ENCODE results near the gene ZNF350.
"Not testable (repeated sequence)": the region's sequence is repeated elsewhere in the genome, so short reads cannot be mapped to it uniquely, and the experiment has no call there.

The ZNF350 gene

DNA sequence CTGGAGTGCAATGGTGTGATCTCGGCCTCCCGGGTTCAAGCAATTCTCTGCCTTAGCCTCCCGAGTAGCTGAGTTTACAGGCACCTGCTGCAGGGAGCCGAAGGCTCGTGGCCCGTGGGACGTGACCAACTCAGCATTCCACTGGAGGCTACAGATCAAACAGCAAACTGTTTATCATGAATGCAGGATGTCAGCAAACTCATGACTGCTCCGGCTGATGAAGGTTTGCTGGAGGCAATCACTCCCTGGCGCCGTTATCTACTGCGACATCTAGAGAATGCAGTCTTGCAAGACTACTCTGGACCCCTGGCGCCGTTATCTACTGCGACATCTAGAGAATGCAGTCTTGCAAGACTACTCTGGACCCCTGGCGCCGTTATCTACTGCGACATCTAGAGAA is 10.9 kb downstream of the ZNF350 start:
- DNase-seq (ENCODE audit: low read depth in 3 of 3, low spot score in 1 of 3), result not testable (repeated sequence)

DNA sequence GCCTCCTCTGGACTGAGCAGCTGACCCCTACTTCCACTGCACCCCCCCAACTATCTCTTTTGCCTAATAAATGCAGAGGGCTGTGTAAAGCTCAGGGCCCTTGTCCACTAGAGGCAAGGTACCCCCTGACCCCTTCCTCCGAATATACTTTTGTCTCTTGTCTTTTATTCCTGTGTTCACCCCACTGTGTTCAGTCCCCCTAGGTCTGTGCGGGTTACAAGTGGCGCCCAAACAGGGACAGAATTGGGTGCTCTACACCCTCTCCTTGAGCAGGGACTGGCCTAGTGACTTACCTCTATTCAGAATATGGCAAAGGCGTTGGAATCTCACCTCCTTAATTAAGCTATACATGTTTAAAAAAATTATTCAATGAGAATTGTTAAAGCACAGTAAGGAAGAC is 15.0 kb downstream of the ZNF350 start:
- DNase-seq (ENCODE audit: low read depth in 3 of 3, low spot score in 1 of 3), result no peak

DNA sequence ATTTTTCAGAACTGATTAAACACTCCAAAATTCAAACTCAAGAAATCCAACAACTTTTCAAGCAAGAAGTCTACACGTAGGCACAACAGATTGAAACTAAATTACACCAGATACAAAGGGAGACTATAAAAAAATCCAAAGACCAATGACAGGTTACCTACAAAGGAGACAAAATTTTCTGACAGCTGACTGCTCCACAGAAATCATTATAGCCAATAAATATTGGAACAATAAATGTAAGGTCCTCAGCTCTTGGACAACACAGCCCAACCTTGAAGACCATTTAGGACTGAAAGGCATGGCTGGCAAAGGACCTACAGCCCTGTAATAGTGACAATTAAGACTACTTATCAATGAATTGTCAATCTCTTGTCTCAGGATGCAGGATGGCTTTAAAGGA is 15.9 kb downstream of the ZNF350 start:
- no peak for DNase-seq (ENCODE audit: low read depth in 3 of 3, low spot score in 1 of 3)

DNA sequence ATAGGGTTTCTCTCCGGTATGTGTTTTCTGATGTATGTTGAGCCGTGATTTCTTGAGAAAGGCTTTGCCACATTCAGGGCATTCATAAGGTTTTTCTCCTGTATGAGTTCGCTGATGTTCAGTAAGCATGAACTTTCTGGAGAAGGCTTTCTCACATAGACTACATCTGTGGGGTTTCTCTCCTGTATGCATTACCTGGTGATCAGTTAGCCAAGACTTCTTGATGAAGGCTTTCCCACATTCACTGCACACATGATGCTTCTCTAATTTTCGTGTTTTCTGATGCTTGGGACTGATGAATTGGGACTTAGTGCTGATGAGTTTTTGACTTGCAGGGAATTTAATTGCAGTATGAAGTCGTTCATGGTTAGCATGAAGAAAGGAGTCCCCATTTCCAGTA is 21.1 kb downstream of the ZNF350 start:
- DNase-seq (ENCODE audit: low read depth in 3 of 3, low spot score in 1 of 3), result no peak

DNA sequence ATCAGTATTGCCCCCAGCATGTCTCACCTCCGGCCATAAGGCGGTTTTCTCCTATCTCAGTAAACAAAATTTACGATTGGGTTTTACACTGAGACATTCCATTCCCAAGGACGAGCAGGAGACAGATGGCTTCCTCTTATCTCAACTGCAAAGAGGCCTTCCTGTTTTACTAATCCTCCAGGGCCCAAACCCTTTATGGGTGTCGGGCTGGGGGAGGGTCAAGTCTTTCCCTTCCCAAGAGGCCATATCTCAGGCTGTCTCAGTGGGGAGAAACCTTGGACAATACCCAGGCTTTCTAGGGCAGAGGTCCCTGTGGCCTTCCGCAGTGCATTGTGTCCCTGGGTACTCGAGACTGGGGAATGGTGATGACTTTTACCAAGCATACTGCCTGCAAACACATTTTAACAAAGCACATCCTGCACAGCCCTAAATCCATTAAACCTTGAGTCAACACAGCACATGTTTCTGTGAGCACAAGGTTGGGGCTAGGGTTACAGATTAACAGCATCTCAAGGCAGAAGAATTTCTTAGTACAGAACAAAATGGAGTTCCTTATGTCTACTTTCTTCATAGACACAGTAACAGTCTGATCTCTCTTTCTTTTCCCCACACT is 25.9 kb downstream of the ZNF350 start:
- DNase-seq (ENCODE audit: low read depth in 3 of 3, low spot score in 1 of 3), result not testable (repeated sequence)

DNA sequence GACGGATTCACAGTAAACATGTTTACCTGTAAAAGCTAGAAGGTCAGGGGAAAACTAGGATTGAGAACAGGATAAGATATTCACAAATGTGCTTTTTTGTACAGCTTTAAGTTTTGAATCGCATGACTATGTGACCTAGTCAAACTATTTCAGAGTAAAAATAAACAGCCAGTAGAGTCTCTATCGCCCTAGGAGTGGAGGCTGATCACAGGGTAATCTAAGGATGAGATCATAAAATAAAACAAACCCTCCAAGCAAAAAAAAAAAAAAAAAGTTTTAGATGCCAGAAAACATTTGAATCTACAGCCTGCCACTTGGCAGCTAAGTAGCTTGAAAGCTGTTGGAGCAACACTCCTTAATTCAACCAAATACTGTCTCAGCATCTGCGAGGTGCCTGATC is 26.8 kb downstream of the ZNF350 start:
- no peak for DNase-seq (ENCODE audit: low read depth in 3 of 3, low spot score in 1 of 3)

DNA sequence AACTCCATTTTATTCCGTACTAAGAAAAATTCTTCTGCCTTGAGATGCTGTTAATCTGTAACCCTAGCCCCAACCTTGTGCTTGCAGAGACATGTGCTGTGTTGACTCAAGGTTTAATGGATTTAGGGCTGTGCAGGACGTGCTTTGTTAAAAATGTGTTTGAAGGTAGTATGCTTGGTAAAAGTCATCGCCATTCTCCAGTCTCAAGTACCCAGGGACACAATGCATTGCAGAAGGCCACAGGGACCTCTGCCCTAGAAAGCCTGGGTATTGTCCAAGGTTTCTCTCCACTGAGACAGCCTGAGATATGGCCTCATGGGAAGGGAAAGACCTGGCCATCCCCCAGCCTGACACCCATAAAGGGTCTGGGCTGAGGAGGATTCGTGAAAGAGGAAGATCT is 28.8 kb downstream of the ZNF350 start:
- DNase-seq (ENCODE audit: low read depth in 3 of 3, low spot score in 1 of 3), result not testable (repeated sequence)

DNA sequence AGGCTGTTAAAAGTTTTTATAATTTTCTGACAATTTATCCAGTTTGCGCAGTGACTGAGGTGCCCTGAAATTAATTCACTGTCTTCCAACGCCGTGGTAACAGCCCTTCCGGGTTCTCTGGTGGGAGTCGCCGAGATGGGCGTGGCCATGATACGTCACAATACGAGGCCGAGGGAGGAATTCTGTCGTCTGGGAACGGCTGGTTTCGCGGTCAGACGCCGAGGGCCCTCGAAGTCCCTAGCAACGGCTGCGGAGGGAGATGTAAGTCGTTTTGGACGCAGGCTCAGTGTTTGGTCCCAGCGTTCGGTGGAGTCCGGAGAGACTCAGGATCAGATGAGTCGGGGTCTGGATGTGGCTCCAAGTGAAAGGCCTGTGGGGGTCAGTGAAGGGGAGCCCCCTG is 37.7 kb downstream of the ZNF350 start:
- no peak for DNase-seq (ENCODE audit: low read depth in 3 of 3, low spot score in 1 of 3)

DNA sequence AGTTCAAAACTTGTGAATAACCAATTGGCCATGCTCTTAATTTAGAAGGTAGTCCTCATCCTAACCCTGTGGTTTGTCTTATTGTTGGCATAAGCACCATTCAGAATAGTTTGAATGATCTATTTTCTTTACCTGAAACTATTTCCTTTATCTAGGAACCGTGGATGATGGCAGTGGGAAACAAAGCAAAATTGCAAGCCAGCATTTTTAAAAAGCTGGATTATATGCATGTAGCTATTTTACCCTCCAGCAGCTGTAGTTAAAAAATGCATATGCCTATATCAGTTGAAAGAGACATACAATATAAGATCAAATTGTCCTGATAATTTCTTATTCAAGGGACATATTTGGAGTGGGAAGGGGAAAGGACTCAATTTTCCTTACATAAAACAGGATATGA is 40.0 kb downstream of the ZNF350 start:
- DNase-seq (ENCODE audit: low read depth in 3 of 3, low spot score in 1 of 3), result no peak

DNA sequence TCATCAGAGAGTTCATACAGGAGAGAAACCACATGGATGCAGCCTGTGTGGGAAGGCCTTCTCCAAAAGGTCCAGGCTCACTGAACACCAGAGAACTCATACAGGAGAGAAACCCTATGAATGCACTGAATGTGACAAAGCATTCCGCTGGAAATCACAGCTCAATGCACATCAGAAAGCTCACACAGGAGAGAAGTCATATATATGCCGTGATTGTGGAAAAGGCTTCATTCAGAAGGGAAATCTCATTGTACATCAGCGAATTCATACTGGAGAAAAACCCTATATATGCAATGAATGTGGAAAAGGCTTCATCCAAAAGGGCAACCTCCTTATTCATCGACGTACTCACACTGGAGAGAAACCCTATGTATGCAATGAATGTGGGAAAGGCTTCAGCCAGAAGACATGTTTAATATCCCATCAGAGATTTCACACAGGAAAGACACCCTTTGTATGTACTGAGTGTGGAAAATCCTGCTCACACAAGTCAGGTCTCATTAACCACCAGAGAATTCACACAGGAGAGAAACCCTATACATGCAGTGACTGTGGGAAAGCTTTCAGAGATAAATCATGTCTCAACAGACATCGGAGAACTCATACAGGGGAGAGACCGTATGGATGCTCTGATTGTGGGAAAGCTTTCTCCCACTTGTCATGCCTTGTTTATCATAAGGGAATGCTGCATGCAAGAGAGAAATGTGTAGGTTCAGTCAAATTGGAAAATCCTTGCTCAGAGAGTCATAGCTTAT is 41.7 kb downstream of the ZNF350 start:
- DNase-seq (ENCODE audit: low read depth in 3 of 3, low spot score in 1 of 3), result no peak

DNA sequence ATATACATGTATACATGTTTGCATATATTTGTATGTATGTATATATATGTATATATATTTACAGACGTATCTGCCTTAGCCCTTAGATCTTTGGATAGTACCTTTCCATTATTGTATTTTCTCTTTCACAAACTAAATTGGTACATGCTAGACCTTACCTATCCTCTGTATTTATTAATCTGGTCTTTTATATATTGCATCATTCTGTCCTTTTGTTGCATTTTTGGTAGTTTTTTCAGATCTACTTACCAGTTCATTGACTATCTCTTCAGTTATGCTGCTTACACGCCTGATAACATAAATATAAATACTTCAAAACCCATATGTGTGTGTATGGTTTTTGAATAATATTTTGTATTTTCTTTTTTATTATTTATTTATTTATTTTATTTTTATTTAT is 47.7 kb downstream of the ZNF350 start:
- no peak for DNase-seq (ENCODE audit: low read depth in 3 of 3, low spot score in 1 of 3)

DNA sequence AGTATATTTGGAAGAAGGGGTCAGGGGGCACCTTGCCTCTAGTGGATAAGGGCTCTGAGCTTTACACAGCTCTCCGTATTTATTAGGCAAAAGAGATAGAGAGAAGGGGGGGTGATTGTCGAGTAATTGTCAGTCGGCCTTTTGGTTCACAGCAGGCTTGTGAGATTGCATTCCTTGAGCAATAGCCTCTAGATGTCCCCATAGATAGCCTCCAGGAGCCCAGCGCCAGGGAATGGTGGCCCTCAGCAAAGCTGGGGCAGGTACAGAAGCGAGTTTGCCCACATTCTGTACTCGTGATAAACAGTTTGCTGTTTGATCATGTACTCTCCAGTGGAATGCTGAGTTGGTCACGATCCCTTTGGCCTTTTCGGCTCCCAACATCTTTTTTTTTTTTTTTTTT is 54.7 kb downstream of the ZNF350 start:
- DNase-seq (ENCODE audit: low read depth in 3 of 3, low spot score in 1 of 3), result no peak

DNA sequence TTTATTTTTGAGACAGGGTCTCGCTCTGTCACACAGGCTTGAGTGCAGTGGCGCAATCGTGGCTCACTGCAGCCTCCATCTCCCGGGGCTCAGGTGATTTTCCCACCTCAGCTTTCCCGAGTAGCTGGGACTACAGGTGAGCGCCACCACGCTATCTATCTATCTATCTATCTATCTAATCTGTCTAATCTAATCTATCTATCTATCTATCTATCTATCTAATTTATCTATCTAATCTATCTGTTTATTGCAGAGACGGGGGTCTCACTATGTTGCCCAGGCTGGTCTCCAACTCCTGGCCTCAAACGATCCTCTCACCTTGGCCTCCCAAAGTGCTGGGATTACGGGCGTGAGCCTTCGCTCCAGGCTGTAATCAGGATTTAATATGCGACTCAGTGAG is 58.8 kb downstream of the ZNF350 start:
- no peak for DNase-seq (ENCODE audit: low read depth in 3 of 3, low spot score in 1 of 3)

DNA sequence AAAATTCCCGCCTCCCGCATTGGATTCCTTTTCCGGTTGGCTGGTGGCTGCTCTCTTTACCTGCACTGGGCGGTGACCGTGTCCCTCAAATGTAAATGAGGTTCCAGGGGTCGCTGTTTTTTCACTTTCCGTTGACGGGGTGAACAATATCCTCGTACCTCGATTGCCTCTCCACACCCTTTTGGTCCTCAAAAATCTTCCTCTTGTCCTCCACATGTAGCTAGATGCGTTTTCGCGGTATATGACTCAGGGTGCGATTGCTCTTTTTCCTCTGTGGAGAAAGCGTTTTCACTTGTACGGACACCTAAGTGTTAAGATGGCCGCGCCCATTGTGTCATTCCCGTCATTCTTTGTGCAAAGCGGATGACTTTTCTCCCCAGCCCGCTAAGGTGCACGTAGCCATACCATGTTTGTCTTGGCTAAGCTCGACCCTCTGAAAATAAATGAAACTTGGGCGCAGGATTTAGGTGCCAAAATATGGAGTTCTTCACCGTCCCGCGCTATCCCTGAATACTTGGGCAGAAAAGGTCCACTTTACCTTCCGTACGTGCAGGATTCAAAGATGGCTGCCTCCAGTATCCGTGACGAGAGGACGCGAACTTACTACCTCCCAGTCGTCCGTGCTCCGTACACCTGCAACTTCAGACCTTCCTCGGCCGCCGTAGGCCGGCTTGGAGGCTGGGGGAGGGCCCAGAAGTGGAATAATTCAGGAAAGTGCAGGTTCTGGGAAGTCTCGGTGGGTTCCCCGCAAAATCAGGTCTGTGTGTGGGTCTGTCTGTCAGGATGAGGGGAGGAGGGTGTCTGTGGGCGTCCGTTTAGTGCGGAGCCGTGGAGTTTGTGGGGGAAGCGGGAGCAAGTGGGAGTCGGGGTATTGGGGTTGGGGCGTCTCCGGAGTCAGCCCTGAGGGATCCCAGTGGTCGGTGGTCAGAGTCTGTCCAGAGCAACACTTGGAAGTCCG is 59.6 kb downstream of the ZNF350 start, which contains the start of gene ZNF613:
Gene ZNF613, plus strand, starts transcription at position 689 of the 958 bp plus-strand sequence. CDS start 8,749 bp downstream, outside the sequence.
- DNase-seq (ENCODE audit: low read depth in 3 of 3, low spot score in 1 of 3), result peak; percentile 60 to 73 (median 71)

DNA sequence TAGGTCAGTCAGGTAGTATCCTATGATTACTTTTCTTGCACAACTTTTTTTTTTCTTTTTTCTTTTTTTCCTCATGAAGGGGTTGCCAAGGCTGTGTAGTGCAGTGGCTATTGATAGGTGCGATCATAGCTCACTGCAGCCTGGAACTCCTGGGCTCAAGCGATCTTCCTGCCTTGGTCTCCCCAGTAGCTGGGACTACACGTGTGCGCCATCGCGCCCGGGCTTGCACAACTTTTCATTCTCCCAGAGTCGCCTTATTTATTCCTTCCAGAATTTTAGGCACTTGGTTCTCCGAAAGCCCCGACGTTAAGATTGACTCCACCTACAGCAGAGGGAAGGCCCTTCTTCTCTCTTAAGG is 60.2 kb downstream of the ZNF350 start:
- DNase-seq (ENCODE audit: low read depth in 3 of 3, low spot score in 1 of 3), result no peak

DNA sequence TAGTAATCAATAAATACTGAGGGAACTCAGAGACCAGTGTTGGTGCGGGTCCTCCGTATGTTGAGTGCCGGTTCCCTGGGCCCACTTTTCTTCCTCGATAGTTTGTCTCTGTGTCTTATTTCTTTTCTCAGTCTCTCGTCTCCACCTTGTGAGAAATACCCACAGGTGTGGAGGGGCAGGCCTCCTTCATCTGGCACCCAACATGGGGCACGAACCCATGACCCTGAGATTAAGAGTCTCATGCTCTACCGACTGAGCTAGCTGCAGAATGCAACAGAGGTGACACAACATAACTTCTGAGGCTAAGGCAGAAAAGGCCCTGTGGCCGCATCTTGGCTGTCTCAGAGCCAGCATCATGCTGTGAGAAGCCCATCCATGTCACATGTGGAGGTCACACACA is 64.7 kb downstream of the ZNF350 start:
- no peak for DNase-seq (ENCODE audit: low read depth in 3 of 3, low spot score in 1 of 3)

DNA sequence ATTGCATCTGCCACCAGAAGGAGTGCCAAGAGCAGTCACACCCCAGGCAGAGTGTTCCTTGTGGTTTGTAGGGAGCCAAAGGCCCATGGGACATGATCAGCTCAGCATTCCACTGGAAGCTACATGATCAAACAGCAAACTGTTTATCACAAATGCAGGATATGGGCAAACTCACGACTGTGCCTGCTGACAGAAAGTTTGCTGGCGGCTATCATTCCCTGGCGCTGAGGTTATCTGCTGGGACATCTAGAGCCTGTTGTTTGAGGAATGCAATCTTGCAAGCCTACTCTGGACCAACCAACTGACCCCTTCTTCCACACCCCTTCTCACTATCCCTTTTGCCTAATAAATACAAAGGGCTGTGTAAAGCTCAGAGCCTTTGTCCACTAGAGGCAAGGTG is 67.0 kb downstream of the ZNF350 start:
- no peak for DNase-seq (ENCODE audit: low read depth in 3 of 3, low spot score in 1 of 3)

DNA sequence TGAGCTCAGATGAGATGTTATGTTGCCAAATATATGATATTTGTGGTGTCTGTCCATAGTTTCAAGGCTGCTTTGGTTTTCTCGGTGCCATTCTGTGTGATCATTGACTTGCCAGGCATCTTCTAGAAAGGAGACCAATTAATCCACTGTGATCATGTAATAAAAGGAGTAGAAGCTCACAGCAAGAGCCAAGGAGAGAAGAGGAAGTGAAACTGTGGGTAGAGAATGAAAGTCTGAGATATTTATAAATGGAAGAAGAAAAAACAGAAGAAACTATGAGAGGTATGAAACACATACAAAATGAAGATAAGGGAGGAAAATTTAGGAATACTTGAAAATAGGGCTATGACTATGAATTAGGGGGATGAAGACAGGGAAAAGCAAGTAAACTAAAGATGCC is 70.5 kb downstream of the ZNF350 start:
- no peak for DNase-seq (ENCODE audit: low read depth in 3 of 3, low spot score in 1 of 3)

DNA sequence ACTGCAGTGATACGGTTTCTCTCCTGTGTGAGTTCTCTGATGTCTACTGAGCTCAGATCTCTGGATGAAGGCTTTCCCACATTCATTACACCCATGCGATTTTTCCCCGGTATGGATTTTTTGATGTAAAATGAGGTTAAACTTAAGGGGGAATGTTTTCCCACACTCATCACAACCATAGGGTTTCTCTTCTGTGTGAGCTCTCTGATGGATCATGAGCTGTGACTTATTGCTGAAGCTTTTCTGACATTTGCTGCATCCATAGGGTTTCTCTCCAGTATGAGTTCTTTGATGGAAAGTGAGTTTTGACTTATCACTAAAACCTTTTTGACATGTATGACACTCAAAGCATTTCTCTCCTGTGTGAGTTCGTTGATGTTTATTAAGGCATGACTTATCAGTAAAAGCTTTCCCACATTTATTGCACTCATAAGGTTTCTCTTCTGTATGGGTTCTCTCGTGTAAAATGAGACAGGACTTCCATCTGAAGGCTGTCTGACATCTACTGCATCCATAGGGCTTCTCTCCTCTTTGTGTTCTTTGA is 71.2 kb downstream of the ZNF350 start:
- DNase-seq (ENCODE audit: low read depth in 3 of 3, low spot score in 1 of 3), result no peak

All from stimulated activated CD4-positive, alpha-beta T cell treated with anti-CD3 and anti-CD28 coated beads, TNF-alpha, amount 100 ng/mL, for 1 hour (primary cell).